IPS-NIHi7 (cell line): ENCODE measurements around the gene SIMC1.

ENCODE experiments used
- DNase-seq: peaks from one replicate; pipeline ENCODE4 v3.0.0; 2012; ENCODE audit warnings: mixed read lengths; ENCODE audit errors: extremely low spot score

SIMC1 gene

GRCh38 chr5:176317534-176318374, 79.5 kb downstream of the SIMC1 start:
- no peak for DNase-seq

GRCh38 chr5:176319827-176320554, 81.8 kb downstream of the SIMC1 start:
- DNase-seq = no peak

- no peak for DNase-seq
Observed at GRCh38 chr5:176320577-176320976, 82.4 kb downstream of the SIMC1 start.

GRCh38 chr5:176334031-176334770, 96.0 kb downstream of the SIMC1 start:
- no peak for DNase-seq

- DNase-seq = no peak
Observed at GRCh38 chr5:176337913-176338312, 99.7 kb downstream of the SIMC1 start.

- no peak for DNase-seq
Observed at GRCh38 chr5:176339304-176339703, 101.1 kb downstream of the SIMC1 start.

- no peak for DNase-seq
Observed at GRCh38 chr5:176341325-176342157, 103.3 kb downstream of the SIMC1 start.

GRCh38 chr5:176342158-176342483, 103.9 kb downstream of the SIMC1 start:
- no peak for DNase-seq

- no peak for DNase-seq
Observed at GRCh38 chr5:176342766-176343458, 104.7 kb downstream of the SIMC1 start.

GRCh38 chr5:176350416-176350815, 112.2 kb downstream of the SIMC1 start:
- DNase-seq = no peak

GRCh38 chr5:176352116-176352878, 114.1 kb downstream of the SIMC1 start:
- DNase-seq = no peak

GRCh38 chr5:176353533-176353932, 115.3 kb downstream of the SIMC1 start:
- DNase-seq = no peak

GRCh38 chr5:176355400-176356178, 117.4 kb downstream of the SIMC1 start:
- DNase-seq = peak; percentile 22

- DNase-seq = no peak
Observed at GRCh38 chr5:176356179-176356566, 117.9 kb downstream of the SIMC1 start.

- no peak for DNase-seq
Observed at GRCh38 chr5:176359658-176360057, 121.4 kb downstream of the SIMC1 start.

GRCh38 chr5:176360894-176361436, 122.7 kb downstream of the SIMC1 start:
- DNase-seq = peak; percentile 55

GRCh38 chr5:176361437-176362232, 123.4 kb downstream of the SIMC1 start, which contains the start of gene KIAA1191:
TSS of gene KIAA1191 (minus strand) at chr5:176361764. CDS start at chr5:176359508, 2,256 bp downstream.
- DNase-seq = peak; percentile 87

- DNase-seq = no peak
Observed at GRCh38 chr5:176362233-176362490, 123.9 kb downstream of the SIMC1 start.
